Mesenchymal stem cell (in vitro differentiated cells and primary cell): ENCODE measurements around the gene SNRPA1.

Experiments
- DNase-seq: peaks from one replicate; pipeline ENCODE4 v3.0.0-alpha.2; 2013
- H2AFZ ChIP-seq: one replicate; pipeline ENCODE4 v1.6.1; 2013; ENCODE audit warnings: low read depth, mild to moderate bottlenecking, control low read depth, inconsistent platforms, low read length, moderate library complexity
- H2AK5ac ChIP-seq: 2 replicates; pipeline ENCODE4 v1.6.1; 2013; ENCODE audit warnings: low read length, moderate library complexity, mild to moderate bottlenecking, inconsistent platforms; ENCODE audit not compliant: severe bottlenecking
- H2BK120ac ChIP-seq: one replicate; pipeline ENCODE4 v1.6.1; 2013; ENCODE audit warnings: low read depth, mild to moderate bottlenecking, inconsistent platforms, low read length, moderate library complexity
- H2BK12ac ChIP-seq, 2 experiments: one replicate each; pipeline ENCODE4 v1.6.1; 2013; ENCODE audit warnings: inconsistent platforms in 2 of 2, low read length in 2 of 2, mild to moderate bottlenecking in 2 of 2, moderate library complexity in 2 of 2, control low read depth in 1 of 2
- H2BK15ac ChIP-seq: one replicate; pipeline ENCODE4 v1.6.1; 2013; ENCODE audit warnings: mild to moderate bottlenecking, low read depth, inconsistent platforms; ENCODE audit not compliant: poor library complexity, severe bottlenecking
- H2BK5ac ChIP-seq: 2 replicates; pipeline ENCODE4 v1.6.1; 2013; ENCODE audit warnings: low read depth, mild to moderate bottlenecking, low read length, control low read depth, inconsistent platforms; ENCODE audit not compliant: poor library complexity, severe bottlenecking
- H3K14ac ChIP-seq, 2 experiments: one replicate each; pipeline ENCODE4 v1.6.1; 2013; ENCODE audit warnings: inconsistent platforms in 2 of 2, low read length in 2 of 2, control low read depth in 1 of 2, mild to moderate bottlenecking in 1 of 2, moderate library complexity in 1 of 2
- H3K18ac ChIP-seq, 2 experiments: one replicate each; pipeline ENCODE4 v1.6.1; 2013; ENCODE audit warnings: inconsistent platforms in 2 of 2, low read length in 2 of 2, control low read depth in 1 of 2, low read depth in 1 of 2, mild to moderate bottlenecking in 1 of 2
- H3K23ac ChIP-seq, 2 experiments: one replicate each; pipeline ENCODE4 v1.6.1; 2013; ENCODE audit warnings: inconsistent platforms in 2 of 2, low read length in 2 of 2, mild to moderate bottlenecking in 2 of 2, moderate library complexity in 2 of 2, control low read depth in 1 of 2
- H3K27ac ChIP-seq: 2 replicates; pipeline ENCODE4 v1.5.1; 2013; ENCODE audit warnings: mild to moderate bottlenecking, moderate library complexity, low read length, control low read depth, inconsistent platforms; ENCODE audit not compliant: poor library complexity, severe bottlenecking
- H3K27me3 ChIP-seq, 2 experiments: 2 replicates each; pipeline versions ENCODE4 v1.6.1 to v1.7.0; 2013; ENCODE audit warnings: low read length in 2 of 2, mild to moderate bottlenecking in 2 of 2, moderate library complexity in 2 of 2, control low read depth in 1 of 2, inconsistent platforms in 1 of 2; ENCODE audit not compliant: control insufficient read depth in 1 of 2, insufficient read depth in 1 of 2
- H3K36me3 ChIP-seq, 2 experiments: 2 replicates each; pipeline versions ENCODE4 v1.6.1 to v1.7.0; 2013; ENCODE audit warnings: low read length in 2 of 2, control low read depth in 1 of 2, inconsistent platforms in 1 of 2, low read depth in 1 of 2, mild to moderate bottlenecking in 1 of 2; ENCODE audit not compliant: insufficient read depth in 2 of 2, control insufficient read depth in 1 of 2
- H3K4ac ChIP-seq, 2 experiments: one replicate each; pipeline ENCODE4 v1.6.1; 2013; ENCODE audit warnings: inconsistent platforms in 2 of 2, low read length in 2 of 2, mild to moderate bottlenecking in 2 of 2, moderate library complexity in 2 of 2, control low read depth in 1 of 2, low read depth in 1 of 2
- H3K4me1 ChIP-seq: 2 replicates; pipeline ENCODE4 v1.6.1; 2013; ENCODE audit warnings: low read depth, low read length, control low read depth; ENCODE audit not compliant: control insufficient read depth, insufficient read depth
- H3K4me2 ChIP-seq: 2 replicates; pipeline ENCODE4 v1.6.1; 2013; ENCODE audit warnings: low read length, mild to moderate bottlenecking, inconsistent platforms; ENCODE audit not compliant: poor library complexity, severe bottlenecking
- H3K4me3 ChIP-seq, 2 experiments: 2 replicates each; pipeline versions ENCODE4 v1.5.1 to v1.7.0; 2013; ENCODE audit warnings: low read length in 2 of 2, mild to moderate bottlenecking in 2 of 2, control low read depth in 1 of 2, low read depth in 1 of 2; ENCODE audit not compliant: insufficient read depth in 1 of 2
- H3K79me1 ChIP-seq: replicated peaks from 2 replicates; pipeline ENCODE4 v1.6.1; 2013; ENCODE audit warnings: mild to moderate bottlenecking, control low read depth, low read length, inconsistent platforms; ENCODE audit not compliant: poor library complexity, severe bottlenecking
- H3K9ac ChIP-seq: 2 replicates; pipeline ENCODE4 v1.7.0; 2013; ENCODE audit warnings: mild to moderate bottlenecking, low read length, moderate library complexity
- H3K9me3 ChIP-seq: 2 replicates; pipeline ENCODE4 v1.7.0; 2013; ENCODE audit warnings: mild to moderate bottlenecking, low read length; ENCODE audit not compliant: control insufficient read depth
- H4K8ac ChIP-seq: one replicate; pipeline ENCODE4 v1.6.1; 2013; ENCODE audit warnings: inconsistent platforms, mild to moderate bottlenecking, low read length, moderate library complexity
- H4K91ac ChIP-seq: one replicate; pipeline ENCODE4 v1.6.1; 2013; ENCODE audit warnings: mild to moderate bottlenecking, low read length, inconsistent platforms
- WGBS: methylation state at CpG from one replicate; pipeline ENCODE4 v1.1.7; 2013; ENCODE audit warnings: mixed read lengths; 5-methylcytosine and 5-hydroxymethylcytosine counted together

The SNRPA1 gene

DNA sequence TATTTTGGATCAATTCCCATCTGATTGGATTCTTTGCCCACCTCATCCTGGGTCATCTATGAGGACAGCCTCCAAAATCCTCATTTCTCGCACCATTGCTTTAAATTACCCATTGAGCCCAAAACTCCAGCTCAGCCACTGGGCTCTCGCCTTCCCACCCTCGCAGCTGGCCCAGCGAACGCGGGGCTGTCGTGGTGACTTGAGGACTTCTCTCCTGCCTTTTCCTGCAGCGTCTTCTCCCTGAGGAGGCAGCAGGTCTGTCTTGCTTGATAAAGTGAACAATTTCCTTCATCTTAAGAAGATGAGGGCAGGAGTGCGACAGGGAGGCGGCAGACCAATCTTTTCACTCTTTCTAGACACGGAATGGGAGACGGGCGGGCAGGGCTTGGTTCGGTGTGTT lies 33.0 kb upstream of the SNRPA1 start:
- H3K4ac ChIP-seq, result no peak overlapping the region
- H3K27ac ChIP-seq, result no peak overlapping the region
- no peak overlapping the region for H3K18ac ChIP-seq
- H3K4me2 ChIP-seq, result no peak overlapping the region
- no peaks in the 10 kb centered on the region for H3K36me3 ChIP-seq
- no peak overlapping the region for H3K4me3 ChIP-seq
- no peak overlapping the region for H3K23ac ChIP-seq
- no peak overlapping the region for H2BK12ac ChIP-seq
- DNase-seq, result no peak
- H4K91ac ChIP-seq, result no peak overlapping the region
- no peak overlapping the region for H2BK15ac ChIP-seq
- H2AFZ ChIP-seq, result no peak overlapping the region
- H3K9me3 ChIP-seq, result no peaks in the 10 kb centered on the region
- no peak overlapping the region for H3K14ac ChIP-seq
- no peak overlapping the region for H2AK5ac ChIP-seq
- H3K4me1 ChIP-seq, result no peaks in the 10 kb centered on the region
- 89% methylated on average over 14 of the region's 14 CpGs for WGBS
- no peak overlapping the region for H3K9ac ChIP-seq
- H3K27me3 ChIP-seq, result peaks cover 14 to 26% of the 10 kb centered on the region in 2 experiments
- no peak overlapping the region for H2BK5ac ChIP-seq
- H2BK120ac ChIP-seq, result no peak overlapping the region
- H4K8ac ChIP-seq, result no peak overlapping the region
- H3K79me1 ChIP-seq, result no peaks in the 10 kb centered on the region

DNA sequence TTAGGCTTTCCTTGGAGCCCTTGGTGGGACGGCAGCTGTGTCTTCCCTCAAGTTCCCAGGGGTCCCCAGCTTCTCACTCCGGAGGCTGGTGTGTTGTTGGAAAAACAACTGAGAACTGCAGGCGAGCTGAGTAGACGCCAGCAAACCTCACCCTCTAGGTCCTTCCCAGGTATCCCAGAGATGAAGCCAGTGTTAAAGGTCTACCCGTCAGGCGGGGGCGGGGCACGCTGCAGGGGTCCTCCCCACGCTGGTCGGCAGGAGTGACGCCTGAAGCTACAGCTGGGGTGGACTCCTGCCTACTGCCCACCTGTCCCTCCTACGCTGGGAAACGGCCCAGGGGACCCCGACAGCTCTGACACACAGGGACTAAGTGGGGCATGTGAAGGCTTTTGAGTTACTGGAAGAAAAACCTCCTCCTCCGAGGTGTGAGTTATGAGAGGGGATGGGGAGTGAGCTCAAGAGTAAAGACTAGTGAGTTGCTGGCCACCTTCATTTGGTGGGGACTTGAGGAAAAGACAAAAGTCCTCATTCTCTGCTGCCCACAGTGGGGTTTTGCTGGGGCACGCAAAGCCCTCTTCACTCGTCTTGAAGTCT lies 32.2 kb upstream of the SNRPA1 start:
- no peak overlapping the region for H3K14ac ChIP-seq
- no peak overlapping the region for H4K8ac ChIP-seq
- H3K4me2 ChIP-seq, result no peak overlapping the region
- H4K91ac ChIP-seq, result no peak overlapping the region
- no peak overlapping the region for H2BK15ac ChIP-seq
- no peaks in the 10 kb centered on the region for H3K36me3 ChIP-seq
- no peak overlapping the region for H3K23ac ChIP-seq
- DNase-seq, result no peak
- no peaks in the 10 kb centered on the region for H3K4me1 ChIP-seq
- no peak overlapping the region for H3K9ac ChIP-seq
- H2AFZ ChIP-seq, result no peak overlapping the region
- no peak overlapping the region for H2BK5ac ChIP-seq
- no peak overlapping the region for H3K27ac ChIP-seq
- no peak overlapping the region for H2BK120ac ChIP-seq
- H3K4me3 ChIP-seq, result no peak overlapping the region
- H3K9me3 ChIP-seq, result no peaks in the 10 kb centered on the region
- H3K4ac ChIP-seq, result no peak overlapping the region
- H2BK12ac ChIP-seq, result peak overlapping the region in 1 of 2 experiments; percentile 10
- H3K79me1 ChIP-seq, result no peaks in the 10 kb centered on the region
- H3K18ac ChIP-seq, result no peak overlapping the region
- WGBS, result 67% methylated on average over 17 of the region's 17 CpGs
- no peak overlapping the region for H2AK5ac ChIP-seq
- H3K27me3 ChIP-seq, result peaks cover 14 to 26% of the 10 kb centered on the region in 2 experiments

DNA sequence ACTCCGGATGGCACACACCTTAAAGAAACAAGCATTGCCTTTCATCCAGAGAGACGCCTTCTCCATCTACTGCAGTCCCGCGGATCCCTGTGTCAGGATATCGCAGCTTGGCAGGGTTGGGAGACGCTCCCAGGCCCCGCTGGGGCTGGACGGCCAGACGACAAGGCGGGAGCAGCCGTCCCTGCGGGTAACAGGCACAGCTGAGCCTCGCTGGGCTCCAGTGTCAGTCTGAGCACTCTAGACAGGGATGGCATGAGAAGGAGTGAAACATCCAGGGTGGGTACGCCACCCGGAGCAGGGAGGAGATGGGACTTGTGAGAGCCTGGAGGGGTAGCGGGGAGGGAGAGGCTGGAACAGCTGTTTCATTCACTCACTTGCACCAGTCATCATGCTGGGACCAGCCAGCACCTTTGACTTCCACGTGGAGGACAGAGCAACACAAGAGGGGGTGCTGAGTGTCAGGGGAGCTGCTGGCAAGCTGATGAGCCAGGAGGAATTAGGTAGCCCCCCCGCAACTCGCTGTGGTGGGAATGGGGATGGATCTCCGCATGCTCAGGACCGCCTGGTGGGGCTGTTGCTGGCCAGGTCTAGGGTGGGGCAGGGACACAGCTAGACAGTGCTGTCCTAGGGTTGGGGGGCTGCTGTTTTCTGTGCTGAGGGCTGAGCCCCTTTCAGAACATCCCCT lies 31.6 kb upstream of the SNRPA1 start:
- Histone ChIP-seq H3K4me3 (no peak overlapping the region), H3K23ac (no peak overlapping the region), H3K9ac (no peak overlapping the region), H3K14ac (no peak overlapping the region), H3K79me1 (no peaks in the 10 kb centered on the region), H2BK120ac (no peak overlapping the region), H3K36me3 (no peaks in the 10 kb centered on the region), H3K4me1 (no peaks in the 10 kb centered on the region), H3K18ac (no peak overlapping the region), H3K27ac (no peak overlapping the region), H4K8ac (no peak overlapping the region), H3K9me3 (no peaks in the 10 kb centered on the region), H2BK15ac (no peak overlapping the region), H4K91ac (no peak overlapping the region), H2BK5ac (no peak overlapping the region), H3K4ac (no peak overlapping the region), H3K27me3 (peaks cover 15 to 32% of the 10 kb centered on the region in 2 experiments), H2AFZ (no peak overlapping the region), H2AK5ac (no peak overlapping the region), H3K4me2 (no peak overlapping the region), H2BK12ac (no peak overlapping the region)
- WGBS, result 84% methylated on average over 21 of the region's 21 CpGs
- no peak for DNase-seq

DNA sequence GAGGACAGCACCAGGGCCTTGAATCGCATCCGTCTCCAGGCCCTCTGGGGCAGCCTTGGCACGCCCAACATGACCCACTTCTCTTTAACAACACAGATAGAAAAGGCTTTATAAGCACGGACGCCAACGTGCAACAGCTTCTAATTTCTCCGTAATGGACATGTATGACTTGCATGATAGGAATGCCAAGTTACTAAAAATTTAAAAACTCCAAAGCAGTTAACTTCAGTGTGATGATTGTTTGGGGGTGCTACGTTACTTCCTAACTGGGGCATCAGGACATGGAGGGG lies 30.9 kb upstream of the SNRPA1 start:
- H3K4me3 ChIP-seq, result no peak overlapping the region
- H2BK15ac ChIP-seq, result no peak overlapping the region
- no peak overlapping the region for H3K4me2 ChIP-seq
- no peaks in the 10 kb centered on the region for H3K9me3 ChIP-seq
- H2BK5ac ChIP-seq, result no peak overlapping the region
- no peak overlapping the region for H3K27ac ChIP-seq
- no peaks in the 10 kb centered on the region for H3K4me1 ChIP-seq
- H2AFZ ChIP-seq, result no peak overlapping the region
- 85% methylated on average over 7 of the region's 8 CpGs for whole genome bisulfite sequencing
- H3K36me3 ChIP-seq, result no peaks in the 10 kb centered on the region
- no peak overlapping the region for H3K14ac ChIP-seq
- H3K23ac ChIP-seq, result no peak overlapping the region
- no peak overlapping the region for H2AK5ac ChIP-seq
- H4K8ac ChIP-seq, result no peak overlapping the region
- no peak overlapping the region for H3K9ac ChIP-seq
- peaks cover 21 to 35% of the 10 kb centered on the region in 2 experiments for H3K27me3 ChIP-seq
- DNase-seq, result no peak
- no peaks in the 10 kb centered on the region for H3K79me1 ChIP-seq
- no peak overlapping the region for H3K4ac ChIP-seq
- H2BK12ac ChIP-seq, result no peak overlapping the region
- H2BK120ac ChIP-seq, result no peak overlapping the region
- no peak overlapping the region for H3K18ac ChIP-seq
- H4K91ac ChIP-seq, result no peak overlapping the region
